NCI-H146 treated with DMSO at 0.1 percent for 48 hours (cell line): ENCODE results near the gene ZBTB6.

Source experiments
- DNase-seq: peaks from one replicate; lab custom pipeline; 2025; ENCODE audit not compliant: unreplicated experiment; lab: John Stamatoyannopoulos, UW

Gene ZBTB6, protein sequence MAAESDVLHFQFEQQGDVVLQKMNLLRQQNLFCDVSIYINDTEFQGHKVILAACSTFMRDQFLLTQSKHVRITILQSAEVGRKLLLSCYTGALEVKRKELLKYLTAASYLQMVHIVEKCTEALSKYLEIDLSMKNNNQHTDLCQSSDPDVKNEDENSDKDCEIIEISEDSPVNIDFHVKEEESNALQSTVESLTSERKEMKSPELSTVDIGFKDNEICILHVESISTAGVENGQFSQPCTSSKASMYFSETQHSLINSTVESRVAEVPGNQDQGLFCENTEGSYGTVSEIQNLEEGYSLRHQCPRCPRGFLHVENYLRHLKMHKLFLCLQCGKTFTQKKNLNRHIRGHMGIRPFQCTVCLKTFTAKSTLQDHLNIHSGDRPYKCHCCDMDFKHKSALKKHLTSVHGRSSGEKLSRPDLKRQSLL

DNA sequence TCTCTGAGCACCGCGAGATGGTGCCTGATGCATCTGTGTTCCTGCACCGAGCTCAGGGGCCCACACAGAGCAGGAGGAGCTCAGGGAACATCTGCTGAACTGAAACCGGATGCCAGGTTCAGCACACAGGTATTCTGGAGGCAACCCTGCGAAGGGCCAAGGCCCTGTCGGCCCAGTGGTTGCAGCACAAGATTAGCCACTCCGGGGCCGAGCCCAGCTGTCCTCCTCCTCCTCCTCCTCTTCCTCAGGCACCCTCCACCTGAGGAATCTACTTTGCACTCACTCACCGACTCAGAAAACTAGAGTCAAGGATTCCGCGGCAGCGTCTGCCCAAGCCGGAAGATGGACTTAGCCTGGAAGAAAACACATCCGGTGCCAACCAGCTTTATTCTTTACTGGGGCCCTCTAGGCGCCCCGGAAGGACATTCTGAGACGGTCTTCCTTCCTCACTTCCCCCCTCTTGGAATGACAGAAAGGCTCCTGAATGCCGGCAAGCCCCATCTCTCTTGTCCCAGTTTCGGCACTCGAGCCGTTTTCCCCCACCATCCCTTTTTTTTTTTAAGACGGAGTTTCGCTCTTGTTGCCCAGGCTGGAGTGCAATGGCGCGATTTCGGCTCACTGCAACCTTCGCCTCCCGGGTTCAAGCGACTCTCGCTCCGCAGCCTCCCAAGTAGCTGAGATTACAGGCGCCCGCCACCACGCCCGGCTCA, at the start of gene ZBTB6:
Gene ZBTB6, minus strand, starts transcription at position 360 of the 710 bp plus-strand sequence. CDS start 1,251 bp downstream, outside the sequence.
- peak; percentile 53 for DNase-seq

DNA sequence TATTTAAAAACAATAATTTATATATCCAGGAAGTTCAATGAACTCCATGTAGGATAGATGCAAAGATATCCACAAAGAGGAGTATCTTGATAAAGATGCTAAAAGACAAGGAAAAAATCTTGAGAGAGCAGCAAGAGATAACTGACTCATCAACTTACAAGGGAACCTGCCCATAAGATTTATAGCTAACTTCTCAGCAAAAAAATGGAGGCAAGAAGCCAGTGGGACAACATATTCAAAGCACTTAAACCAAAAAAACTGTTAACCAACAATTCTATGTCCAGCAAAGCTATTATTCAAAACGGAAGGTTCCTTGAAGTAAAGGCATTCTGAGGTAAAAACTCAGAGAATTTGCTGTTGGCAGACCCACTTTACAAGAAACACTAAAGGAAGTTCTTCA, 48.0 kb upstream of the ZBTB6 start:
- no peak for DNase-seq

DNA sequence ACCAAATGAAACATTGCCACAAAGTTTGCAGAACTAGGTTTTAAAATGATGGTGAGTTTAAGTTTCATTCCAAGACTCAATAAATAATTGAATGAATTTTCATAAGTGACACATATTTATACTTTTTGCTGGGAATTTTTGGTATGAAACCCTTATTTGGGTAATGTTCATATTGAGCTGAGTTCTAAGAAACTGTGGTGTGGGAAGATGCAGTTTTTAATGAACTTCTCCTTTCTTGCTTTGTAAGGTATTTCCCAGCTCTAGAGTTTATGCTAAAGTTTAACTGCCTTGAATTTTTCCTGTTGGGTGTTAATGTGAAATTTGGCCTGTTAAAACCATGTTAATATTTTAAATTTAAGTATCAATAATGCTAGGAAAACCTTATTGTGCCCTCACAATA, 42.8 kb upstream of the ZBTB6 start:
- DNase-seq, result no peak

DNA sequence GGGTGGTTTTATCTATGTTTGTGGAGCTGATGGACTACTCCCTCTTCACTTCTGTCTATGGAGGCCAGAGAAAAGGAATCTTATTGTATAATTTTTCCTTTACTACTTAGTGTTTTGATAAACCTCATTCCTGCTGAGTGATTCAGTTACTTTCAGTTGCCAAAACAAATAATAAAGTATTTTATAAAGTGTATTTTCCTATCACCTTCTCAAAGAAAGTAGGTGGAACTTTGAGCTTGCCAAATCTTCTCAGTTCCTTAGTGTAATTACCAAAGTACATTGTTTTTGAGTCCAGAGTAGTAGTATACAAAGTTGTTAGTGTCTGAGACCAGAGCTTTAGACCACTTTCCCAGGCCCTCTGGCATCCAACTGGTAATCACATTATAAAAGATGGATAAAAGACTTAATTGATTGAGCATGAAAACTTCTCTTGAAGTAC, 41.1 kb upstream of the ZBTB6 start:
- DNase-seq, result no peak

DNA sequence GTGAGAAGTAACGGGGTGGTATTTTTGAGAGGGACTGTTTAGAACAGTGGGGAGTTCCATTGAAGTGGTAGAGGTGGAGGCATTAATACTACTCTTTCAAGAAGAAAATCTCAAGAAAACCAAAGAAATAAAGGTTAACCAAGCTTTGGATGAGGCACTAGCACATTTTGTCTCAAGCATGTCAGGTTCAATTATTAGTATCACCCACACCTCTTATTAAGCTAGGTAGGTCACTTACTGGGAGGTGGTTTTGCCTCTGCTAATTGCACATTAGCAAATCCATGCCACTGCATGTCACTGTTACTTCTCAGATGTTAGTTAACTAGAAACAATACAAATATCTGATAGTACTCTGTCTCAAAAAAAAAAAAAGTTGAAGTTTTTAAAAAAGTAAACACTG, 37.9 kb upstream of the ZBTB6 start:
- DNase-seq, result no peak

DNA sequence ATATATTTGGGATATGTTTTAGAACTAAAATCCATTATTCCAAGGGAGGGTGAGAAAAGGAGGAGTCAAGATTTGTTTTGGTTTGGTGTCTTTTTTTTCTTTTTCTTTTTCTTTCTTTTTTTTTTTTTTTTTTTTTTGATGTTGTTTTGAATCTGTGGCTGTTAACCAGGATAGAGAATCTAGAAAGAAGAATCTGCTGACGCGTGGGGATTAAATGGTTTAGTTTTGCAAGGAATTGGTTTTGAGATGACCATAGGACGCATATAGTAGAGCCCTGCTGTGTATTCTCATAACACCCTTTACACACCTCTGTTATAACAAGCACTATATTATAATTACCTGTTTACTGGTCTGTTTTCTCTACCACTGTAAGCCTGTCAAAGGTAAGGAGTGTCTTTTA, 37.1 kb upstream of the ZBTB6 start:
- DNase-seq, result no peak

DNA sequence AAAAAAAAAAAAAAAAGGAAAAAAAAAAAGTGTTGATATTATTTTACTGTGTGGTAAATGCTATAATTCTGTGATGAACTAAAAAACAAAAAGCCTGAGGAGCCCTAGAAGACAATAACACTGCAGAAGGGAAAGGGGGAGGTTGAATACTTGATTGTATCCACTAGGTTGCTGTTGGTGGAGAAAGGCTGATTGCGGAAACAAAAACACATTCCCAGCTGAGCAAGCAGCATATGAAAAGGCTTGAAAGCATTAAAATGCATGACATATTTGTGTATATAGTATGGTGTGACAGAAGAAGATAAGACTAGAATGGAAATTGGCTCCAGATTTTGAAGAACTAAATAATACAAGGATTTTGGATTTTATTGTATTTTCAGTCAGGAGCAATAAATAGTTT, 36.6 kb upstream of the ZBTB6 start:
- DNase-seq, result no peak

DNA sequence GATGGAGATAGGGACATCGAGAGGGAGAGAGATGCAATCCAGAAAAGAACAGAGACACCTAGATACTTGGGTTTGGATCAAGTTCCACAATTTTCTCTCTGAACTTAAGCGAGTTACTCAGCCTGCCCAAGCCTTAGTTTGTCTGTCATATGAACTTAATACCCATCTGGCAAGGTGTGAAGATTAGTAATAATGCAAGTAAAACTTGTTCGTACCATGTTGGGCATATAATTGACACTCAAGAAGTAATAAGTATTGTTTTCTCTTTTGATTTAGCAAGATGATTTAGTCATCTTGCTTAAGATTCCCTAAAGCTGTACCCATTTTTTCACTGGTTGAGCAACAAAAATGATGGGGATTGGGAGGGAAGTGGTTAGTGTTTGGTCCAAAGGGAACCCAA, 35.2 kb upstream of the ZBTB6 start:
- DNase-seq, result no peak

DNA sequence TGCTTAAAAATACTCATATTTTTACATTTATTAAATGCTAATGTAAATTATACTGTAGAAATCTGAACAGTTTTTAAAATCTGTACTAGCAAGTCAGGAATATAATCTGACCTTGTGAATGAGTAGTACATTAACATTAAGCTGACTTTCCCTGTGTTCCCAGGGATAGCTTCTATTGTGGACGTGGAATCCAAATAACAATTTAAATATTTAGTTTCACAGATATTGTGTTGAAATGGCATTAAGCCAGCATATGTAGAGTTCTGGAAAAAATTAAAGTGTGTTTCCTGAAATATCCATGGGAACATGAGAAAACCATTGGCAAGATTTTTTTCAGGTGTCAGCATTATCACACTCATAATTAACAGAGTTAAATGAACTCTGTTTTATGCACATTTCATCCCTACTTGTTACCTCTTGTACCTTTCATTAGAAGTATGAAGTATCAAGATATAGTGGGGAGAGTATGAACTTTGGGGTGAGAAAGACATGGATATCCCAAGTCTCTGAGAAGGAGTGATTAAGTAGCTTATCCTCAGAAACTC, 33.4 kb upstream of the ZBTB6 start:
- no peak for DNase-seq

DNA sequence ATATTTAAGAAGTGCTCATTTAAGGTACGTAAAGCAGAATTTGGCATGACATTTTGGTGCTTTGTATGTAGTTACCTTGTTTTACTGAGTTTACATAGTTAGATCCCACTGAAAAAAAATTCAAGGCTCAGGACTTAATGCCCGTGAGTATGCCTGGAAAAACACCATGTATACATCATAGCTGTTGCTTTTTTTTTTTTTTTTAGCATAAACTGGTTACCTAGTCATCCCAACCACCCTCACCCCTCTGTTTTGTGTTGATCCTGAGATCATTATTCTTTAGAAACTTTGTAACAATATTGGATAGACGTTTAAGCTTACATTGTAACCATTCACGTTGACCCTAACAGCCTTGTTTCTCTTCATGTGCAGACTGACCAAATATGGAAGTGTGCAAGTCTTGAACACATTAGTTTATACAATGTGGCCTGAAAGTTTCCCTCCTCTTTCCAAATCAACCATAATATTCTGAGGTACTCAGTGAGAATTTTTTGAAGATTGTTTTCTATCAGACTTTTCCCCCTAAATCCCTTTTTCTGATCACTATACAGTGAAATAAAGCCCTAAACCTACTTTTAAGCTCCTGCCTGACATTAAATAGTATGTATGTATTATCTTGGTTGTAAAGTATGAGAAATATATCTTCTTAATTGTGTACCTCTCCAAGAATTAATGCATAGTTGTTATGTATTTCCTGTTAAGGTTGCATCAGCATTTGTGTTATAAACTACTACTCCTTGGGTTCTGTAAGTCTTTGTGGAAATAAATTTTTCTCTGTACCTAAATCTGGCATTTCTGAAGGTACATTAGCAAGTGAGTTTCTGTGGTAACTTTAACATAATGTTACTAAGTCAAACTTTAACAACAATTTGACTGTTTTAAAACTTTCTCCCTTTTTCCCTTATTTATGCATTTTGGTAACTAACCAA, 32.1 kb upstream of the ZBTB6 start:
- no peak for DNase-seq

DNA sequence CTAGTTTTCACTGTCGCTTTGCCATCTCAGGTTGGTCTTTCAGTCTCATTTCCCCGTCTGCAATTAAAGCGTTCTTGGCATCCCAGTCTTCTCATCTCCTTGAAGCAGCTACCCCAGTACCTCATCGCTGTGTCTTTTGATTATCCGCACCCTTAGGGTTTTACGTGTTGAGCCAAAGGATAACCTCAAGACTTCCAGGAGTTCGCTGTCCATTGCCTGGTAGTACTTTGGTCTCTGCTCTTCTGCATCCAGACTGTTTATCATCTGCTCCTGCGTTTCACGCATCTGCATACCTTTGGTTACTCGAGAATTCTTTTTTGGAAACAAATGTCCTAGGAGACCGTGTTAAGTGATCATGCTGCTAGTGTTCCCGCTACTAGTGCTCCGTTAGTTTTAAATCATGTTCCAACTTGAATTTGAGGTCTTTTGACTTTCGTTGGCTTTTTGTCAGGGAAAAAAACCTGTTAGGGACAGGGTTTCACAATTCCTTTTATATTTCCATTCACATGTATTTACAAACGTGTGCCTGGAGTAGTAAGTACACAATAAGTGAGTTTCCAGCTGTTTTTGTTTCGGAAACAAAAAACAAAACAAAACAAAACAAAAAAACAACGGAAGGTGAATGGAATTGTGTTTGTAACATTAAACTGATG, 28.6 kb upstream of the ZBTB6 start:
- DNase-seq, result no peak

DNA sequence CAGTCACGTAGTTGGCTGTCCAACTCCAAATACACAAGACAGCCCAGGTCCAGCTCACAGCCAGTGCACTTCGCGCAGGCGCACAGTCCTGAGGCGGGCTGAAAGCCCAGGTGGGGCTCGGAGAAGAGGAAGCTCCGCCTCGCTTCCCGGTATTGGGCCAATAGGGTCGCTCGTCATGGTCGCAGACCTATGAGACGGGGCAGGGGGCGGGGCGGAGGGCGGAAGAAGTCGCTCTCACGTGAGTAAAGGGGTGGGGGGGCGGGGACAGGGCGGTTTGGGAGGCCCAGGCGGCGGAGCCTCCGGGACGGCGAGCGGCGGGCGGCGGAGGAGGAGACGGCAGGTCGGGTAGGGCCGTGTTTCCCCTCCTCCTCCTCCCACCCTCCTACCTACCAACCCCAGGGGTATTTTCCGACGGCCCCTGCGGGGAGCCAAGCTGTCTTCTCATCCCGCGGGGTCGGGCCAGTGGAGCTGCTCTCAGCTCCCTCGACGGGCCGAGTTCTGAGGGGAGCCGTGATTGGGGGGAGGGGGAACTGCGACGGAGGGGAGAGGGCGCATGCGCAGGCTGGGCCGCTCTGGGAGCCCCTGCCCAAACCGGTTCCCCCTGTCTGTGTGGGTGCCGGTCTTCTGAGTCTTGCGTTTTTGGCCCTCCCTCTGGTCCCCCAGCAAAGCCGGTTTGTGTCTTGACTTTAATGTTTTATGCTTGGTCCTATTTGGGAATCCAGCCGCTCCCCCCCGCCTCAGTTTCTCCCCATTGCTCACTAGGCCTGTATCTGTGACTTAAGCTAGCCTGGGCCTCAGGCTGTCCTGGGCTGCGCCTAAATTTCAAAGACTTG, 27.8 kb upstream of the ZBTB6 start, which contains the start of gene RABGAP1:
Gene RABGAP1, plus strand, starts transcription at position 272 of the 833 bp plus-strand sequence. CDS start 16,040 bp downstream, outside the sequence.
- peak; percentile 87 for DNase-seq

DNA sequence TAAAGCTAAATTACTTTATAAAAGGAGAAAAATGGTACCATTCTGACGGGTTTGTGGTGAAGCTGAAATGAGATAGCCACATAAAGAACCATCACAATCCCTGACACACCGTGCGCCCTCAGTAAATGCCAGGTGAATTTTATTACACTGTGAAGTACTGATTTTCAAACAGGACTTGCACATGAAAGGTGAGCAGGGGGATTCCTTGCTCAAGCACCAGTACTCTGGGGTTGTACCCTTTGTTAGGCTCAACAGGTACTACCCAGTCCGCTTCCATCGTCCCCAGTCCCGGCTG, 27.3 kb upstream of the ZBTB6 start:
- DNase-seq, result no peak

DNA sequence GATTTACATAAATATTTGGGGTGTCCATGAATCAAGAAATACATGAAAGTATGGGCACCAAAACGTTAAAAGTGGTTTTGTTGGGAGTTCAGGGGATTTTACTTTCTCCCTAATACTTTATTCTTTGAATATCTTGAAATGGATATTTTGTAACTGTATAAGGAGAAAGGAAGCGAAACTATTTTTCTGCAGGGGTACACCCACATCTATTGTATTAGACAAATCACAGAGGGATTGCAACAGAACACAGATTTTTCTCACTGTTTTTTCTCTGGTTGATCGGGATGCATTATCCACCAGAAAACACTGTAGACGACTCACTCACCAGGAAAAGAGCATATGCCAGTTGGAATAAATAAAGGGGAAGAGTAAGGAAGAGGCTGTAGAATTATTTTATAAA, 26.5 kb upstream of the ZBTB6 start:
- DNase-seq, result no peak

DNA sequence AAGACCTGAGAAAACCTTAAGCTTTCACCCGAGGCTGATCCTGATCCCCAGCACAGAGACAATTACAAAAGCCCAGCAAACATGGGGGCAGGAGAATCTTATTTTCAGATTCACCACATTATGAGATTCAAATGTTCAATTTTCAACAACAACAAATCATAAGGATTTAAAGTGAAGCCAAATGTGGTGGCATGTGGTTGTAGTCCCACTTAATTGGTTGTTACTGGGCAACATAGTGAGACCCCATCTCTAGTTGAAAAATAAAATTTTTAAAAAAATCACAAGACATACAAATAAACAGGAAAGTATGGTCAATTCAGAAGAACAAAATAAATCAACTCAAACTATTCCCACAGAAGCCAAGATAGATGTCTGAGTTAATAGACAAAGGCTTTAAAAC, 23.8 kb upstream of the ZBTB6 start:
- DNase-seq, result no peak

DNA sequence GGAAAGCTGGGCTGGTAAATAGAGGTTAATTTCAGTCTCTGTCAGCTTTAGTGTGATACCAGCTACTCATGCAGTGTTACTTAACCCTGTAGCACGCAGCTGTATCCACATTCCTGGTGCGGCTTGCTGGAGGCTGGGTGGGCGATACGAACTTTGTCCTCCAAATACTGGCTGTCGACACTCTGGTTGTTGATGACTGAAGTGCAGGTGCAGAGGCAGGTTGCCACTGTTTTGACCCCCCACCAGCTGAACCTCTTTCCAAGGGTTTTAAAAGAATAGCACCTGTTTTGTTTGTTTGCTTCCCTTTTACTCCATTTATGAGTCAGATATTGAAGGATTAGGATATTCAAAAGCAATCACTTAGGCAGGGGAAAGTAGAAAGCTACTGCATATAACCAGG, 23.3 kb upstream of the ZBTB6 start:
- no peak for DNase-seq

DNA sequence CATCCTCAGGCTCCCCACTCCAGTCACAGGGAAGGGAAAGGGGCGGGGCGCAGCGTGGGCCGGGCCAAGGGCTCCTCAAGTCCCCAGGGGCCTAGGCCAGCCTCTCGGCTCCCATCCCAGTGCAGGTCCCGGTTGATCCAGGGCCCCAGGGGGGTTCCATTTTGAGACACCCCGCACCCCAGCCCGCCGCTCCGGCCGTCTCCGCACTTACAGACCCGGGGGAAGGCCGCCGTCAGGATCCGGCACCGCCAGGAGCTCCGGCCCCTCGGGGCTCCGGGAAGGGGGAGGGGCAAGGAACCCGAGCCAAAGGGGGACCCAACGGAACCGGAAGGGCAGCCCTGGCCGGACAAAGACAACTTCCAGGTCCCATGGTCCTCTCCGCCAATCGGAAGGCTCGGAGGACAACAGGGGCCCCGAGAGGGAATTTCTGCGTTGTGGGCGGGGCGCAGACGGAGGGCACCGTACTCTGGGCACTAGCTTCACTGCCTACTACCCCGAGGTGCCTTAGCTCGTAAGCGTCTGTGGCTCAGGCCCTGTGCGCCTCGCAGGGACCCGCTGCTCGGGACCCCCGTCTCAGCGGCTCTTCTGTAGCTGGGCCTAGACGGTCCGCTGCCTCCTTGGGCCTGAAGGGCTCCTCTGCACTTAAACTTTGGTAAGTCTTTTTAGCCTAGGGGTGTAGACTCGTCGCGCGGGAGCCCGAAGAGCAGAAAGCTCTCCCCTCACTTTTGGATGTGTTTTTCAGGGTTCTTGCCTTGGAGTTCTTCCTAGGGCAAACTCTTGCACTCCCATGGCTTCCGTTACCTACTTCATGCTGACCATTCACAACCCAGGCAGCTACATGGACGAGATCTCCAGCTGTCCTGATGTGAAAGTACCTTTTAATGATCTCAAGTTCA, 18.4 kb upstream of the ZBTB6 start, which contains the start of gene ZBTB26:
Gene ZBTB26, minus strand, starts transcription at position 287 of the 896 bp plus-strand sequence. CDS start 11,578 bp downstream, outside the sequence.
- DNase-seq, result peak; percentile 73

DNA sequence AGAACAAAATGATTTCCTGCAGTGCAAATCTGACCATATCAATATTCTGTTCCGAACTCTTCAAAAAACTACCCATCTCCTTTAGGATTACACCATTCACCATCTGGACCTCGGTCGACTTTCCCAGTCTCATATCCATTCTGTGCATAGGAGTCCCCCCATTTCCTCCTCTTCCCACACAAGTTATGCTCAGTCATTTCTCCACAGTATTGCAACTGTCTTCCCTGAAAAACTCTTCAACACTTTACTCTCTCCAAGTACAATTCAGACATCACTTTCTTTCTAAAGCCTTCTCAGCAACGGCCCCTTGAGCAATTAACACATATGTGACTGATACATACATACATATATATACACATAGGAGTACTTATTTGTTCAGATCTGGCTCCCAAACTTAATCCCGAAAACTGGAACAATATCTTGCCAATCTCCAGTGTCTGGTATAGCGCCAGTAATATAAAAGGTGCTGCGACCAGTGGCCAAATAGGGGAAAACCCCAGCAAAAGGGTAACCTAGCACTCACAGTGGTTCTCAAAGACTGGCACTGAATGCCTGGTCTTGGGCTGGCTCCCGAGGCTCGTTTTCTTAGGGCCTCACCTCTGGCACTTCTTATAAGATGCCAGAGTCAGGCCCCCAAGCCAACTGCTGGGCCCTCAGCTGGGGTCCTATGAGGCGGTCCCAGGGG, 17.6 kb upstream of the ZBTB6 start:
- DNase-seq, result no peak
